ENCODE data around the gene KMO.

The KMO gene

DNA sequence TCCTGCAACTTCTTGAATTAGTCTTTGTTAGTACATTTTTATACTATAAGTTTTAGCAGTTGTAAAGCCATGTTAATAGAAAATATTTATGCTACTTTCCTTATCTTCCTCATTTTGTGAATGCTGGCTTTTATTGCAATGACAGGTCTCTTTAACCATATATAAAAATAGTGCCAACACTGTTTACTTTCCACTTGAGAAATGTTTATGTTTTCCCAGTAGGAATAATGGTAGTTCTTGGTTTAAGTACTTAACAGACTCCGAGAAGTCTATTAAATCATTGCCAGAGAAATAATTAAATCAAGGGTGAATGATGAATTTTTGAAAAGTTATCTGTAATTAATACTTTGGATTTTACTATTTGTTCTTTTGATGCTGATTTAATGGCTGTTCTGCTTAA lies 98.3 kb downstream of the KMO start:
- DNase-seq (ENCODE audit: low spot score) = no peak

DNA sequence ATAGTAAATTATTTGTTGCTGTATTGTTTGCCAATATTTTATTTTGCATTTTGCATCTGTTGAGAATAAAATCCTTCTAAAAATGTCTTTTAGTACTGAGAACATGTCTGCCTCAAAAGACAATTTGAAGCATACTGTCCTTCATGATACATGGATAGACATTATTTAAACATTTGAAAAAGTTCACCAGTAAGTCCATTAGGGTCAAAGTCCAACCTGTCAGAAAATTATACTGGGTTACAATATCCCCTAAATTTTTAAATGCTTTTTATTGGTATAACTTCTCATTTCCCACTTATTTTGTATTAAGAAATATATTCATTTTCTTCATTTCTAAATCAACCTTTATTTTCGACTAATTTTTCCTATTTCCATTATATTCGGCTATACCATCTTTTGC lies 98.7 kb downstream of the KMO start:
- no peak for DNase-seq (ENCODE audit: low spot score)

- no peak for DNase-seq (ENCODE audit: low spot score)
Observed at GRCh38 chr1:241631674-241632073, 99.5 kb downstream of the KMO start.

DNA sequence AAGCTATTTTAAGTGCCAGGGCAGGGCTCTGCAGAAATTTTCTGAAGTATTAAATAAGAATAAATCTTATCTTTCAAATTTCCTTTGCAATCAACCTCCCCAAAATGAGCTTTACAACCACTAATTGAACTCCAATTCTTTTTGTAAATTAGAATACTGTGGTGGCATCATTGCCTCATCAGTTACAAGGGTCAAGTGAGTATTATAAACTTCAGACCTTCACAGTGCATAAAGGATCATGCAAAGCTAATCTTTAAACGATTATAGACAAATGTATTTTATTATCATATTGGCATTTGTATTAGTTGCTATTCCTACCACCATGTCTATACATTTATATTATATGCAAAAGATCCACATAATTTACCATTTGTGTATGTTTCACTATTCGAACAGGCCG lies 100.8 kb downstream of the KMO start:
- DNase-seq (ENCODE audit: low spot score) = no peak

DNA sequence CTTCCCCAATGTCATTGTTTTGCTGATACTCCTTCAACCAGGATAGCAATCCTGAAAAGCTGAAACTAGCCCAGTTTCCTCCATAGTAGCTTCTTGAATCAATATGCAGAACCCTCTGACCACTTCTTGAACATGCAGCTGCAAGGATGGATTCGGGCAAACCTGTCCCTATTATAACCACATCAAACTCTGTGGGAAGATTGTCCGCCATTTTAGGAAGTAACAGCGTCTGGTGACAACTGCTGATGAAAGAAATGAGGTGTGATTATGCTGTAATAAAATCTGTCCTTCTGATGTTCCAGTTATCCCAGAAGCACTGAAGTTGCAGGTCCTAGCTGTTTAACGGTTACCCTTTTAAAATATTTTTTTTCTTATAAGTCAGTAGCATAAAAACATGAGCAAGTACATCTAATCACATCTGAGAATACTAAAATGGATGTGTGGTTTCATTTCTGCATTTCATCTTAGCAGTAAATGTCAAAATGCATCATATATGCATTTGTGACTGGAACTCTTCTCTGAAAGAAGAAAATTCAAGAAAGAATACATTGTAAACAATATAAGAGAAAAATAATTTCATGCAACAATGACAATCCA lies 103.5 kb downstream of the KMO start:
- no peak for DNase-seq (ENCODE audit: low spot score)

DNA sequence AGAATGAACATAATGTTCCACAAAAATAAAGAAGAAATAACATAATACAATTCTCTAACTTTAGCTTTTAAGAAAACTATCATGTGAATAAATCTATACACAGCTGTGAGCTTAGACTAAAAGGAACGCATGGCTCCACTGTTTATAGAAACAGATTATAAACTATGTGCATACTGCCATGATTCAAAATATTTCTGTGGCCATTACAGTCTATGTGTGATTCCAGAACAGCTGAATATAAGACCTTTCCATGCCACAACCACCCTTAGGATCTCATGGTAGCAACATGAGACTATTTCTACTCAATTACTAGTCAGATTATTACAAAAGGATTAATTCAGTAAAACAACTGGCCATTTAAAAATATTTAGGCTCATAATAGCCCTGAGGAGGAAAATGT lies 104.1 kb downstream of the KMO start:
- DNase-seq (ENCODE audit: low spot score) = no peak

GRCh38 chr1:241637046-241637590 lies 104.9 kb downstream of the KMO start:
- DNase-seq (ENCODE audit: low spot score) = no peak

- no peak for DNase-seq (ENCODE audit: low spot score)
Observed at GRCh38 chr1:241637604-241638003, 105.4 kb downstream of the KMO start.

- no peak for DNase-seq (ENCODE audit: low spot score)
Observed at GRCh38 chr1:241638099-241638682, 106.0 kb downstream of the KMO start.

DNA sequence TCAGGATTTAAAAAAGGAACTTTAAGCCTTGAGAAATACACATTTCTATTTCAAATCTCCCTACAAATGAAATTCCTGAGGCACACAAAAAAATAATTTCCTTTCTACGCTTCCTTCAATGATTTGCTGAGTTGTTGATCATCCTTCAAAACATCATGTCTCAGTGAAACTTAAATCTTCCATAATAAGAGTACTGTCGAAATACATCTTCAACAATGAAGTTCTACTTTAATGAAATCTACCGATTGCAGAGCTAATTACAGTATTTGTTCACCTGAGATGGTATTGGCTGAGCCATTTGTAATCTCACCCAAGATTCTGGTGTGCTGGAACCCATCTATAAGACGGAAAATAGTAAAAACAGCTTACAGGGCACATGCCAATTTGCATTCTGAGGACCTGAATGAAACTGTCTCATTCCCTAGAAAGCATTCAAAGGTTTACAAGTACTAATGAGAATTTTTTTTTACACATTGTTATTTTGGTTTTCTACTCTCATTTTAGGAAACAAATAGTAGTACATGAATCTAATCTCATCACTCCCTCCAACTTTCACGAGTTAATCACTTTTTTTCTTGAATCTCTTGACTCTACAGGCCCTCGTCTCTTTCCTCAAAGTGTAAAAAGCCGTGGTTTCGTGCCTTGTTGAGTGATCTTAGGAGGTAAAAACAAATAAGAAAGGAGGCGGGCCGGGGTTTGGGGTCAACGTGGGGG lies 106.9 kb downstream of the KMO start:
- DNase-seq (ENCODE audit: low spot score) = no peak

GRCh38 chr1:241639623-241640148 lies 107.5 kb downstream of the KMO start:
- no peak for DNase-seq (ENCODE audit: low spot score)

- peak; percentile 92 for DNase-seq (ENCODE audit: low spot score)
Observed at GRCh38 chr1:241640149-241640866, 108.1 kb downstream of the KMO start, which contains the start of the genes CHML and OPN3. Gene CHML (minus strand): TSS chr1:241640369. CDS start chr1:241635766, 4,603 bp downstream. Gene OPN3 (minus strand): TSS chr1:241640369. CDS start chr1:241640254, 115 bp downstream.

GRCh38 chr1:241640867-241641622 lies 108.9 kb downstream of the KMO start:
- DNase-seq (ENCODE audit: low spot score) = no peak

- no peak for DNase-seq (ENCODE audit: low spot score)
Observed at GRCh38 chr1:241641773-241642592, 109.8 kb downstream of the KMO start.

DNA sequence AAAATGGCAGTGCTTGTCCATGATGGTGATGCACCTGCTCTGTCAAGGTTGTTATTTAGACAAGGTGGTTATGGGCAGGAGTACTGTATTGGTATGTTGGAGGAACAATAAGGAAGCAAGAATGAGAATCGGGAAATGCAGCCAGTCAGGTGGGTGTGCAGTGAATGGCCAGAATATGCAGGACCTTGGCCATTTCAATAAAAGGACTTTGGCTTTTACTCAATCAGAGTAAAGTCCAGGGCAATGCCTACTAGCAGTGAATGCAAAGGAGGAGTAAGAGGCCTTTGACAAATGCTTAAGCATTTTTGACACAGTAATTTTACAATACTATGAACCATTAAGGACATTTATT lies 110.4 kb downstream of the KMO start:
- no peak for DNase-seq (ENCODE audit: low spot score)

DNA sequence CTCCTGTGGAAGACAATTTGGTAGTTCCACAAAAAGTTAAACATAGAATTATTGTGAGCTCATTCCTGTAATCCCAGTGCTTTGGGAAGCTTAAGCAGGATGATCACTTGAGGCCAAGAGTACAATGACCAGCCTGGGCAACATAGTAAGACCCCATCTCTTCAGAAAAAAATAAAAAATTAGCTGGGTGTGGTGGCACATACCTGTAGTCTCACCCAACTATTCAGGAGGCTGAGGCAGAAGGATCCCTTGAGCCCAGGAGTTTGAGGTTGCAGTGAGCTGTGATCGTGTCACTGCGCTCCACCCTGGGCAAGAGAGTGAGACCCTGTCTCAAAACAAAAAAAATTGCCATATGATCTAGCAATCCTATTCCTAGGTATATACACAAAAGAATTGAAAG lies 112.1 kb downstream of the KMO start:
- DNase-seq (ENCODE audit: low spot score) = no peak

GRCh38 chr1:241645199-241645598 lies 113.0 kb downstream of the KMO start:
- DNase-seq (ENCODE audit: low spot score) = no peak

Measured in CD4-positive, alpha-beta T cell treated with Interleukin-6 at 100 ng/mL for 8 hours (primary cell).